LNCaP clone FGC (cell line): ENCODE data around the gene ARID1B.
A peak's percentile ranks its signal among the peaks of the same experiment; 100 is the strongest.

Experiments used
- DNase-seq: peaks from one replicate; pipeline ENCODE4 v3.0.0-alpha.2; 2011; ENCODE audit warnings: low read depth
- H3K4me3 ChIP-seq: 2 replicates; pipeline ENCODE4 v1.5.1; 2011; ENCODE audit warnings: mild to moderate bottlenecking, low read depth, low read length, control low read depth
- TF ChIP-seq, protein P1 (sequence below): IDR thresholded peaks from 2 replicates; pipeline ENCODE4 v1.5.1; 2012; ENCODE audit warnings: mild to moderate bottlenecking; ENCODE audit not compliant: control insufficient read depth, insufficient read depth; ENCODE audit errors: extremely low read depth

ARID1B gene

DNA sequence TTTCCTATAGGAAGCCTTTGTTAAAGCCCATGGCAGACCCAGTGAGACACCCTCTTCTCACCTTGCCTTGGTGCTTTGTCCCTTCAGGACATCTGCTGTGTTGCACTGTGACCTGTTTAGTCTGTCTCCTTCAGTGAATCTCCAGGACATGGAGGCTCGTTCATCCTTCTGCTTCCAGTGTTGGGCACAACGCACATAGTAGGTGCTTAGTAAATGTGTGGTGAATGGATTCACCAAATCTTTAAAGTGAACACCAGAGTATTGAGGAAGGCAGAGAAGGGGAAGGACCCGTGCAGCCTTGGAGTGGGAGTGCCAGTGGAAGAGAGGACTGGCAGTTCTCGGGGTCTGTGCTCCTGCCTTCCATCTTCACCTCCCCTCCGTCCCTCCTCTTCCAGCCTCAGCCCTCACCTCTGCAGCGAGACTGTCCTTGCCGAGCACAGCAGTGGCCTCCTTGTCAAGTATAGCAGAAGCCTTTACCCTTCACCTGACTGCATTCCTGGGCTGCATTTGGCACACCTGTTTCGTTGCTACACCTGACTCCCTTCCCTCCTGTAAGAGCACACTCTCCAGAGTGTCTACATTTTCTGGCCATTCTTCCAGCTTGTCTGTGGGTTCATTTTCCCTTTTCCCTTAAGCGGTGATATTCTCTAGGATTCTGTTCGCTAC is 49.2 kb downstream of the ARID1B start:
- no peak for DNase-seq
- no peak overlapping the region for H3K4me3 ChIP-seq
- TF ChIP-seq, protein P1, sequence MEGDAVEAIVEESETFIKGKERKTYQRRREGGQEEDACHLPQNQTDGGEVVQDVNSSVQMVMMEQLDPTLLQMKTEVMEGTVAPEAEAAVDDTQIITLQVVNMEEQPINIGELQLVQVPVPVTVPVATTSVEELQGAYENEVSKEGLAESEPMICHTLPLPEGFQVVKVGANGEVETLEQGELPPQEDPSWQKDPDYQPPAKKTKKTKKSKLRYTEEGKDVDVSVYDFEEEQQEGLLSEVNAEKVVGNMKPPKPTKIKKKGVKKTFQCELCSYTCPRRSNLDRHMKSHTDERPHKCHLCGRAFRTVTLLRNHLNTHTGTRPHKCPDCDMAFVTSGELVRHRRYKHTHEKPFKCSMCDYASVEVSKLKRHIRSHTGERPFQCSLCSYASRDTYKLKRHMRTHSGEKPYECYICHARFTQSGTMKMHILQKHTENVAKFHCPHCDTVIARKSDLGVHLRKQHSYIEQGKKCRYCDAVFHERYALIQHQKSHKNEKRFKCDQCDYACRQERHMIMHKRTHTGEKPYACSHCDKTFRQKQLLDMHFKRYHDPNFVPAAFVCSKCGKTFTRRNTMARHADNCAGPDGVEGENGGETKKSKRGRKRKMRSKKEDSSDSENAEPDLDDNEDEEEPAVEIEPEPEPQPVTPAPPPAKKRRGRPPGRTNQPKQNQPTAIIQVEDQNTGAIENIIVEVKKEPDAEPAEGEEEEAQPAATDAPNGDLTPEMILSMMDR: no peak

DNA sequence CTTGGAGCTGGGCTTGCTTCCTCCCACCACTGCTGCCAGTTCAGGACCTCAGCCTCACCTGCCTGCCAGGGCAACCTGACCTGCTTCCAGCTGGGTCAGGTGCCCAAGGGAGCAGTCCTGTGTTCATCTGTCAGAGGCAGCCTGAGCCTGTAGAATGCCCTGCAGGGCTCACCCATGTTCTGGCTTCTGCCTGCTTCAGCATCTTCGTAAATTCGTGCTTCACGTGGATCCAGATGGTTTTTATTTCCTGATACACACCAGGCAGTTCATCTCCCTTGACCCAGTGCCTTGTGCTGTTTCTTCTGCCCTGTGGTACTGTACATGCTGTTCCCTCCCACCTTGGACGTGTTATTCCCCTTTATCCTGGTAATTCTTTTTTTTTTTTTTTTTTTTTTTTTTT is 50.2 kb downstream of the ARID1B start:
- TF ChIP-seq, protein P1: no peak
- no peak overlapping the region for H3K4me3 ChIP-seq
- DNase-seq: no peak

DNA sequence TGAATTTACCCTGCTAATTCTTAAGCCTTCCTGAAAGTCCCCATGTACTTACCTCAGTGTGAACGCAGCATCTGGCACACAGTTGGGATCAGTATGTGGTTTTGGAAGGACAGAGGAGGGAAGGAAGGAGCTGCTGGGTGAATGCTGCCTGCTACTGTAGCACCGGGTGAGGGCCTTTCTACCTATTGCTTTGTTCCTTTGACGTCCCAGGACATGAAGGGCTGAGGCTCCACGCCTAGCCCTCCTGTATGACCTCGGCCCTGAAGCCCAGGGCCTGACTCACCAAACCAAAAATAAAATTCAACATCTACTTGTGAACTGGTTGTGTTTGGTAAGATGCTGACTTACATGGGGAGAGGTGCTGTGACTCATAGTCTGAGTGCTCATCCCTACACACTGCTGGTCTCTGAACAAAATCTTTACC is 51.1 kb downstream of the ARID1B start:
- no peak for DNase-seq
- TF ChIP-seq, protein P1: no peak
- no peak overlapping the region for H3K4me3 ChIP-seq

DNA sequence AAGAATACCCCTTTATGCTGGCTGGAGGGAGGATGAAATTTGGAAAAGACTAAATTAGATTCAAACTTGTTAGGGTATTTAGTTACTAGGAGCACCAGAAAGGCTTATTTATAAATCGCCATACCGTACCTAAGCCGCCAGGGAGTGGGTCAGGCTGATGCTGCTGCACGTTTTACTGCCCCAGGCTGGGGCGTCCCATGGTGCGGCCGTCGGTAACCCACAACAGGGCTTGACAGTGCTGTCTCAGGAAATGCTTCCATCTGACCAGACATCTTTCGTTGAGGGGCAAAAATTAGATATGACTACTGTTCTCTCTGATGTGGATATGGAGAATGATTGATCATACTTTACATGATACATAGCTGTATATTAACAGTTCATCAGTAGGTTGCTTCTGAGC is 52.9 kb downstream of the ARID1B start:
- no peak for DNase-seq
- TF ChIP-seq, protein P1: no peak
- no peak overlapping the region for H3K4me3 ChIP-seq

DNA sequence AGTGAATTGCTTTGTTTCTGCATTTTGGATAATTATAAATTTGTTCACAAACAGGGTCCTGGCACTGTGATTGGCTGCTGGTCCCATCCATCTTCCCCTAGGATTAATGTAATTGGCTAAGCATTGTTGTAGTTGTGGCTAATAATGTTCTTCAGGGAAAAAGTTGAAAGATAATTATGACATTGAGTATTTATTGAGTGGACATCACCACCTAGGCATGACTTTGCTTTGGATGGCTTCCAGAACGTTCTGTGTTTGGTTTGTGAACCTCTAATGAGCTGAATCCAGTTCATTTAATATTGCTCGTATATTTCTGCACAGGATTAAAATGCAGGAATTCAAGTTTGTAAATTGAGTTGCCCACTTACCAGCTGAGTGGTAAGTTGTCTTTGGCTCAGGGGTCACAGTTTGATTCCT is 55.1 kb downstream of the ARID1B start:
- TF ChIP-seq, protein P1: no peak
- peak; percentile 58 for DNase-seq
- H3K4me3 ChIP-seq: no peak overlapping the region

DNA sequence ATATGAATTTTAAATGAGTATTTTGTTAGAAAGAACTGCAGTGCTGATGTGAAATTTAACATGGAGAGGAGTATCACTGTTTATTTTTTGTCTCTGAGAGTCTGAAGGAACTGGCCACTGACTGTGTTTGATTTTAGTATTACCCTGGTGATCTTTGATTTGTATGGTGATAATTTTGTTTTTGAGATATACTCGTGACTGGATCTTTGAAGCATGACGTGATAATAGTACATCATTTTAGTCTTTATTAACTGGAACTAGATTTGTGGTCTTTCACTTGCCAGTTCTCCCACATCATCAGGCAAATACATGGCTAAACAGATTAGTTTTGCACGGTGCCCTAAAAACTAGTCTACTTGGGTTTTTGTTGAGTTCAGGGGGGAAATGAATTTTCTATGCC is 55.5 kb downstream of the ARID1B start:
- no peak overlapping the region for H3K4me3 ChIP-seq
- TF ChIP-seq, protein P1: no peak
- no peak for DNase-seq

DNA sequence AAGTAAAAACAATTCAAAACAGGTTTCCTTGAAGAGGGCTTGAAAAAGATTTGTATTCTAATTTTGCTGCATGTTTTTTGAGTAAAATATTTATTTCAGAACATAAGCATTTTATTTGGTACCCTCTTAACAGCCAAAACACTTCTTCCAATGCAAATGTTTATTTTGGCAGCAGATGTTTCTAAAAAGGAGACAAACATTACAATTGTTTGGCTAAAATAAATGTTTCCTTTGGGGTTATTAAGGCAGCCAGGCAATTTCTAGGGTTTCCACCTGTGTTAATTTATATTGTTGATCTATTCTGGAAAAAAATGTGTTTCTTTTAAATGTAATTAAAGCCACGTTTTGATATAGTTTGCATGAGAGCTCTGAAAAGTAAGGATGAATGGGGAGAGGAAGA is 56.6 kb downstream of the ARID1B start:
- DNase-seq: no peak
- no peak overlapping the region for H3K4me3 ChIP-seq
- TF ChIP-seq, protein P1: no peak
